Glutamatergic neuron (in vitro differentiated cells): Measurements from ENCODE around the gene C1orf50. TPM values are rescaled to one million over a fixed set of nuclear protein-coding genes. Genes with fewer than 3 reads are reported as not detected.

ENCODE experiments used
- DNase-seq: peaks from one replicate; pipeline ENCODE4 v3.0.0; 2022
- H3K27ac Mint-ChIP-seq: one replicate; pipeline ENCODE4 v1.8.0; 2020; ENCODE audit warnings: mild to moderate bottlenecking, mixed read lengths, inconsistent platforms; ENCODE audit not compliant: unreplicated experiment
- H3K27me3 Mint-ChIP-seq: one replicate; pipeline ENCODE4 v1.8.0; 2020; ENCODE audit warnings: mild to moderate bottlenecking, moderate library complexity, mixed read lengths, inconsistent platforms; ENCODE audit not compliant: unreplicated experiment
- H3K36me3 Mint-ChIP-seq: one replicate; pipeline ENCODE4 v1.8.0; 2020; ENCODE audit warnings: mild to moderate bottlenecking, mixed read lengths, inconsistent platforms; ENCODE audit not compliant: unreplicated experiment
- H3K4me1 Mint-ChIP-seq: one replicate; pipeline ENCODE4 v1.8.0; 2020; ENCODE audit warnings: mild to moderate bottlenecking, low read depth, mixed read lengths, inconsistent platforms; ENCODE audit not compliant: unreplicated experiment
- H3K4me3 Mint-ChIP-seq: one replicate; pipeline ENCODE4 v1.8.0; 2020; ENCODE audit warnings: mild to moderate bottlenecking, mixed read lengths, inconsistent platforms; ENCODE audit not compliant: unreplicated experiment
- H3K9me3 Mint-ChIP-seq: one replicate; pipeline ENCODE4 v1.8.0; 2020; ENCODE audit warnings: mild to moderate bottlenecking, moderate library complexity, mixed read lengths, inconsistent platforms; ENCODE audit not compliant: unreplicated experiment
- CTCF ChIP-seq: fragments of 200-600 bp; sonication (generic); IDR thresholded peaks from one replicate; pipeline ENCODE4 v1.5.0; 2021; ENCODE audit not compliant: partially characterized antibody, unreplicated experiment
- total RNA-seq: library from RNA; stranded (reverse); fragmentation: NEBNext Ultra II Directional; extraction: Animal tissue kit (Norgen Biotek cat#: 25700); gene quantifications from one replicate; pipeline ENCODE4 v1.2.1, GENCODE V29; 2021; ENCODE audit not compliant: unreplicated experiment

C1orf50 gene
- total RNA-seq, 1 donor from 2014 or later, result 21.6 TPM

- DNase-seq, result no peak
- Mint-ChIP-seq H3K9me3 (no peaks in the 10 kb centered on the region), H3K27me3 (peaks cover 4% of the 10 kb centered on the region), H3K4me3 (no peak overlapping the region), H3K27ac (no peak overlapping the region), H3K4me1 (peaks cover 4% of the 10 kb centered on the region), H3K36me3 (no peaks in the 10 kb centered on the region)
- TF ChIP-seq CTCF, result no peak
These were observed 1.8 kb upstream of the C1orf50 start for GRCh38 chr1:42765269-42765668.

- Mint-ChIP-seq H3K4me3 (no peak overlapping the region), H3K36me3 (no peaks in the 10 kb centered on the region), H3K27ac (no peak overlapping the region), H3K27me3 (peaks cover 6% of the 10 kb centered on the region), H3K9me3 (peaks cover 3% of the 10 kb centered on the region), H3K4me1 (peaks cover 4% of the 10 kb centered on the region)
- peak; percentile 58 for TF ChIP-seq CTCF
- DNase-seq, result peak; percentile 61
These were observed 963 bp upstream of the C1orf50 start for GRCh38 chr1:42765832-42766740.

GRCh38 chr1:42767510-42768000 is 506 bp downstream of the C1orf50 start:
- peak overlapping the region; percentile 91 for H3K4me3 Mint-ChIP-seq
- H3K27me3 Mint-ChIP-seq, result peaks cover 6% of the 10 kb centered on the region
- peaks cover 9% of the 10 kb centered on the region for H3K4me1 Mint-ChIP-seq
- no peak for DNase-seq
- H3K36me3 Mint-ChIP-seq, result no peaks in the 10 kb centered on the region
- TF ChIP-seq CTCF, result no peak
- H3K27ac Mint-ChIP-seq, result peak overlapping the region; percentile 92
- peaks cover 3% of the 10 kb centered on the region for H3K9me3 Mint-ChIP-seq

GRCh38 chr1:42768172-42768571 is 1.1 kb downstream of the C1orf50 start:
- peak overlapping the region; percentile 91 for H3K4me3 Mint-ChIP-seq
- TF ChIP-seq CTCF, result no peak
- H3K9me3 Mint-ChIP-seq, result peaks cover 3% of the 10 kb centered on the region
- peaks cover 6% of the 10 kb centered on the region for H3K27me3 Mint-ChIP-seq
- H3K27ac Mint-ChIP-seq, result no peak overlapping the region
- H3K36me3 Mint-ChIP-seq, result no peaks in the 10 kb centered on the region
- peaks cover 9% of the 10 kb centered on the region for H3K4me1 Mint-ChIP-seq
- DNase-seq, result no peak

GRCh38 chr1:42769811-42770210 is 2.8 kb downstream of the C1orf50 start:
- peaks cover 6% of the 10 kb centered on the region for H3K27me3 Mint-ChIP-seq
- TF ChIP-seq CTCF, result no peak
- H3K4me1 Mint-ChIP-seq, result peaks cover 9% of the 10 kb centered on the region
- peaks cover 3% of the 10 kb centered on the region for H3K9me3 Mint-ChIP-seq
- H3K4me3 Mint-ChIP-seq, result peak overlapping the region; percentile 56
- H3K27ac Mint-ChIP-seq, result no peak overlapping the region
- no peaks in the 10 kb centered on the region for H3K36me3 Mint-ChIP-seq
- no peak for DNase-seq
